ENCODE results near the gene CTNNA2. TPM values are rescaled to one million over a fixed set of nuclear protein-coding genes. Genes with fewer than 3 reads are reported as not detected.

The CTNNA2 gene
- total RNA-seq, 1 experiment from 2014 or later = not detected

GRCh38 chr2:80529466-80530165, 1016.8 kb downstream of the CTNNA2 start:
- intact Hi-C loops (cut with micrococcal nuclease; ENCODE audit: unreplicated experiment) = no loop called here
- no peak for DNase-seq
- Histone ChIP-seq H3K4me2 (no peak overlapping the region), H4K20me1 (ENCODE audit: insufficient read depth) (no peaks in the 10 kb centered on the region), H3K79me2 (ENCODE audit: low read depth) (no peaks in the 10 kb centered on the region), H3K36me3 (ENCODE audit: low read depth) (no peaks in the 10 kb centered on the region), H3K4me3 (no peak overlapping the region), H3K9me2 (ENCODE audit: insufficient read depth) (no peaks in the 10 kb centered on the region), H3K27ac (no peak overlapping the region), H3K4me1 (replicated peaks; ENCODE audit: insufficient read depth) (no peaks in the 10 kb centered on the region), H2AFZ (no peak overlapping the region), H3K27me3 (ENCODE audit: insufficient read depth, low read depth) (peaks cover 23% of the 10 kb centered on the region; the same call in 1 of the 2 replicates), H3F3A (ENCODE audit: insufficient read depth, low read depth) (no peaks in the 10 kb centered on the region), H3K9me3 (ENCODE audit: insufficient read depth, low read depth) (no peaks in the 10 kb centered on the region)
- BruUV-seq (replicated peaks) = no TSS peak
- CTCF ChIA-PET = no interaction called here
- TF ChIP-seq CTCF (conservative IDR thresholded peaks at IDR 0.05) (no peak), EZH2 (IDR thresholded peaks at IDR 0.05; ENCODE audit: low read depth) (no peak)
- POLR2A ChIA-PET (ENCODE audit: unreplicated experiment) = no interaction called here

GRCh38 chr2:80530442-80531064, 1017.7 kb downstream of the CTNNA2 start:
- Histone ChIP-seq H2AFZ (no peak overlapping the region), H3K27me3 (ENCODE audit: insufficient read depth, low read depth) (peaks cover 23% of the 10 kb centered on the region; the same call in 1 of the 2 replicates), H4K20me1 (ENCODE audit: insufficient read depth) (no peaks in the 10 kb centered on the region), H3K79me2 (ENCODE audit: low read depth) (no peaks in the 10 kb centered on the region), H3K27ac (no peak overlapping the region), H3F3A (ENCODE audit: insufficient read depth, low read depth) (no peaks in the 10 kb centered on the region), H3K4me2 (no peak overlapping the region), H3K4me3 (no peak overlapping the region), H3K9me3 (ENCODE audit: insufficient read depth, low read depth) (no peaks in the 10 kb centered on the region), H3K4me1 (replicated peaks; ENCODE audit: insufficient read depth) (no peaks in the 10 kb centered on the region), H3K9me2 (ENCODE audit: insufficient read depth) (no peaks in the 10 kb centered on the region), H3K36me3 (ENCODE audit: low read depth) (no peaks in the 10 kb centered on the region)
- TF ChIP-seq EZH2 (IDR thresholded peaks at IDR 0.05; ENCODE audit: low read depth) (no peak), CTCF (conservative IDR thresholded peaks at IDR 0.05) (no peak)
- BruUV-seq (replicated peaks) = no TSS peak
- ChIA-PET CTCF (no interaction called here), POLR2A (ENCODE audit: unreplicated experiment) (no interaction called here)
- no peak for DNase-seq
- intact Hi-C loops (cut with micrococcal nuclease; ENCODE audit: unreplicated experiment) = no loop called here

GRCh38 chr2:80531319-80531718, 1018.5 kb downstream of the CTNNA2 start:
- ChIA-PET POLR2A (ENCODE audit: unreplicated experiment) (no interaction called here), CTCF (no interaction called here)
- H3K9me3 ChIP-seq (ENCODE audit: insufficient read depth, low read depth) = no peaks in the 10 kb centered on the region
- no peak overlapping the region for H3K27ac ChIP-seq
- no peaks in the 10 kb centered on the region for H3K79me2 ChIP-seq (ENCODE audit: low read depth)
- no peak overlapping the region for H3K4me2 ChIP-seq
- no peak overlapping the region for H3K4me3 ChIP-seq
- no peaks in the 10 kb centered on the region for H4K20me1 ChIP-seq (ENCODE audit: insufficient read depth)
- no peaks in the 10 kb centered on the region for H3F3A ChIP-seq (ENCODE audit: insufficient read depth, low read depth)
- peaks cover 23% of the 10 kb centered on the region; the same call in 1 of the 2 replicates for H3K27me3 ChIP-seq (ENCODE audit: insufficient read depth, low read depth)
- BruUV-seq (replicated peaks) = no TSS peak
- H3K9me2 ChIP-seq (ENCODE audit: insufficient read depth) = no peaks in the 10 kb centered on the region
- no peak for DNase-seq
- no peak overlapping the region for H2AFZ ChIP-seq
- H3K4me1 ChIP-seq (replicated peaks; ENCODE audit: insufficient read depth) = no peaks in the 10 kb centered on the region
- intact Hi-C loops (cut with micrococcal nuclease; ENCODE audit: unreplicated experiment) = no loop called here
- no peaks in the 10 kb centered on the region for H3K36me3 ChIP-seq (ENCODE audit: low read depth)
- TF ChIP-seq EZH2 (IDR thresholded peaks at IDR 0.05; ENCODE audit: low read depth) = no peak
- no peak for TF ChIP-seq CTCF (conservative IDR thresholded peaks at IDR 0.05)

Measured in PC-9 (cell line).